H9 (cell line): ENCODE results near the gene LRRC53. TPM values are rescaled to one million over a fixed set of nuclear protein-coding genes. Genes with fewer than 3 reads are reported as not detected.

ENCODE experiments used
- DNase-seq: peaks from one replicate; pipeline ENCODE4 v3.0.0-alpha.2; 2017
- H2AFZ ChIP-seq: one replicate; pipeline ENCODE4 v1.6.1; 2013; ENCODE audit warnings: mild to moderate bottlenecking, low read length, control low read depth, moderate library complexity
- H2AK5ac ChIP-seq: 2 replicates; pipeline ENCODE4 v1.6.1; 2013; ENCODE audit warnings: low read length, control low read depth, mixed read lengths; ENCODE audit not compliant: insufficient read length
- H2BK120ac ChIP-seq: one replicate; pipeline ENCODE4 v1.6.1; 2013; ENCODE audit warnings: low read depth, mild to moderate bottlenecking, low read length, control low read depth, inconsistent platforms; ENCODE audit not compliant: poor library complexity, severe bottlenecking
- H2BK12ac ChIP-seq: 2 replicates; pipeline ENCODE4 v1.6.1; 2013; ENCODE audit warnings: low read length, control low read depth, mixed read lengths, low read depth; ENCODE audit not compliant: insufficient read length
- H2BK15ac ChIP-seq: 2 replicates; pipeline ENCODE4 v1.6.1; 2013; ENCODE audit warnings: low read depth, low read length, control low read depth
- H2BK20ac ChIP-seq: one replicate; pipeline ENCODE4 v1.6.1; 2013; ENCODE audit warnings: low read depth, mild to moderate bottlenecking, low read length, control low read depth, inconsistent platforms; ENCODE audit not compliant: poor library complexity, severe bottlenecking
- H2BK5ac ChIP-seq: 2 replicates; pipeline ENCODE4 v1.6.1; 2013; ENCODE audit warnings: low read length, control low read depth, mixed read lengths; ENCODE audit not compliant: insufficient read length
- H3K14ac ChIP-seq: 2 replicates; pipeline ENCODE4 v1.6.1; 2013; ENCODE audit warnings: low read length, control low read depth; ENCODE audit not compliant: insufficient read depth
- H3K18ac ChIP-seq: 2 replicates; pipeline ENCODE4 v1.6.1; 2013; ENCODE audit warnings: low read depth, mild to moderate bottlenecking, mixed read lengths, low read length, control low read depth; ENCODE audit not compliant: insufficient read length
- H3K23ac ChIP-seq: 2 replicates; pipeline ENCODE4 v1.6.1; 2013; ENCODE audit warnings: low read length, control low read depth, mixed read lengths, low read depth; ENCODE audit not compliant: insufficient read length
- H3K23me2 ChIP-seq: 2 replicates; pipeline ENCODE4 v1.6.1; 2013; ENCODE audit warnings: low read depth, mild to moderate bottlenecking, mixed read lengths, low read length, control low read depth; ENCODE audit not compliant: insufficient read length, poor library complexity, severe bottlenecking
- H3K27ac ChIP-seq: 2 replicates; pipeline ENCODE4 v1.5.1; 2013; ENCODE audit warnings: low read length, control low read depth, mixed read lengths, low read depth; ENCODE audit not compliant: insufficient read length
- H3K27me3 ChIP-seq: 2 replicates; pipeline ENCODE4 v1.6.1; 2013; ENCODE audit warnings: low read length, control low read depth, inconsistent platforms; ENCODE audit not compliant: insufficient read depth
- H3K4ac ChIP-seq: 2 replicates; pipeline ENCODE4 v1.6.1; 2013; ENCODE audit warnings: low read depth, mild to moderate bottlenecking, control low read depth, inconsistent platforms, low read length, moderate library complexity
- H3K4me1 ChIP-seq: 2 replicates; pipeline ENCODE4 v1.6.1; 2013; ENCODE audit warnings: low read length, control low read depth, inconsistent platforms; ENCODE audit not compliant: insufficient read depth
- H3K4me2 ChIP-seq: 2 replicates; pipeline ENCODE4 v1.6.1; 2013; ENCODE audit warnings: low read length, control low read depth, mixed read lengths; ENCODE audit not compliant: insufficient read length, insufficient read depth
- H3K56ac ChIP-seq: 2 replicates; pipeline ENCODE4 v1.6.1; 2013; ENCODE audit warnings: low read depth, mild to moderate bottlenecking, mixed read lengths, low read length, control low read depth; ENCODE audit not compliant: insufficient read length
- H3K79me1 ChIP-seq: 2 replicates; pipeline ENCODE4 v1.6.1; 2013; ENCODE audit warnings: low read depth, mild to moderate bottlenecking, moderate library complexity, low read length, control low read depth, inconsistent platforms; ENCODE audit not compliant: insufficient read depth, poor library complexity, severe bottlenecking
- H3K79me2 ChIP-seq: 2 replicates; pipeline ENCODE4 v1.6.1; 2013; ENCODE audit warnings: low read length, control low read depth, inconsistent platforms; ENCODE audit not compliant: insufficient read depth
- H3K9ac ChIP-seq: 2 replicates; pipeline ENCODE4 v1.6.1; 2013; ENCODE audit warnings: low read length, control low read depth, mixed read lengths; ENCODE audit not compliant: insufficient read length; ENCODE audit errors: extremely low read depth
- H3K9me3 ChIP-seq: one replicate; pipeline ENCODE4 v1.6.1; 2013; ENCODE audit warnings: low read depth, low read length, inconsistent platforms; ENCODE audit not compliant: control insufficient read depth
- H3T11ph ChIP-seq: one replicate; pipeline ENCODE4 v1.6.1; 2013; ENCODE audit warnings: mild to moderate bottlenecking, low read length, control low read depth, inconsistent platforms
- H4K20me1 ChIP-seq: one replicate; pipeline ENCODE4 v1.6.1; 2013; ENCODE audit not compliant: control insufficient read depth, insufficient read length, insufficient read depth
- H4K5ac ChIP-seq: 2 replicates; pipeline ENCODE4 v1.6.1; 2013; ENCODE audit warnings: low read depth, mild to moderate bottlenecking, mixed read lengths, low read length, control low read depth; ENCODE audit not compliant: insufficient read length
- H4K8ac ChIP-seq: replicated peaks from 2 replicates; pipeline ENCODE4 v1.6.1; 2013; ENCODE audit warnings: low read length, control low read depth, mixed read lengths, low read depth; ENCODE audit not compliant: insufficient read length
- H4K91ac ChIP-seq: 2 replicates; pipeline ENCODE4 v1.6.1; 2013; ENCODE audit warnings: low read depth, mild to moderate bottlenecking, moderate library complexity, mixed read lengths, low read length, control low read depth; ENCODE audit not compliant: insufficient read length
- H3K27ac Mint-ChIP-seq, 3 experiments: 2 replicates in 2 of 3; 3 replicates in 1 of 3; pipeline ENCODE4 v1.8.0; 2020 to 2021; ENCODE audit warnings: mixed read lengths in 3 of 3, mild to moderate bottlenecking in 1 of 3, moderate library complexity in 1 of 3
- H3K27me3 Mint-ChIP-seq: 2 replicates; pipeline ENCODE4 v1.8.0; 2021; ENCODE audit warnings: low read depth, mild to moderate bottlenecking, moderate library complexity, mixed read lengths
- H3K36me3 Mint-ChIP-seq, 3 experiments: 2 replicates in 2 of 3; 3 replicates in 1 of 3; pipeline ENCODE4 v1.8.0; 2020 to 2021; ENCODE audit warnings: low read depth in 3 of 3, mixed read lengths in 3 of 3; ENCODE audit not compliant: insufficient read depth in 1 of 3
- H3K4me1 Mint-ChIP-seq, 2 experiments: 2 replicates each; pipeline ENCODE4 v1.8.0; 2020; ENCODE audit warnings: mixed read lengths in 2 of 2
- H3K4me3 Mint-ChIP-seq, 2 experiments: 2 replicates in 1 of 2; 3 replicates in 1 of 2; pipeline ENCODE4 v1.8.0; 2020 to 2021; ENCODE audit warnings: mild to moderate bottlenecking in 2 of 2, mixed read lengths in 2 of 2, moderate library complexity in 1 of 2
- H3K9me3 Mint-ChIP-seq, 2 experiments: 2 replicates in 1 of 2; 3 replicates in 1 of 2; pipeline ENCODE4 v1.8.0; 2020; ENCODE audit warnings: mild to moderate bottlenecking in 2 of 2, mixed read lengths in 2 of 2, moderate library complexity in 1 of 2
- WGBS: extraction: QIAGEN DNeasy Blood & Tissue Kit; methylation state at CpG from one replicate; pipeline ENCODE4 v1.1.7; 2013; ENCODE audit warnings: missing lambda C conversion rate, low lambda C conversion rate, mixed read lengths; ENCODE audit not compliant: insufficient read length; ENCODE audit errors: extremely low coverage; 5-methylcytosine and 5-hydroxymethylcytosine counted together
- total RNA-seq: library from RNA; stranded (reverse); gene quantifications from 2 replicates; pipeline ENCODE4 v1.2.1, GENCODE V29; 2021
- TF ChIP-seq, protein P1 (sequence below): fragments of 200-600 bp; sonication (generic); conservative IDR thresholded peaks from 3 replicates; pipeline ENCODE4 v1.8.0; 2021; ENCODE audit warnings: antibody characterized with exemption, mild to moderate bottlenecking

Gene LRRC53
- total RNA-seq, 1 experiment from 2014 or later, result not detected

DNA sequence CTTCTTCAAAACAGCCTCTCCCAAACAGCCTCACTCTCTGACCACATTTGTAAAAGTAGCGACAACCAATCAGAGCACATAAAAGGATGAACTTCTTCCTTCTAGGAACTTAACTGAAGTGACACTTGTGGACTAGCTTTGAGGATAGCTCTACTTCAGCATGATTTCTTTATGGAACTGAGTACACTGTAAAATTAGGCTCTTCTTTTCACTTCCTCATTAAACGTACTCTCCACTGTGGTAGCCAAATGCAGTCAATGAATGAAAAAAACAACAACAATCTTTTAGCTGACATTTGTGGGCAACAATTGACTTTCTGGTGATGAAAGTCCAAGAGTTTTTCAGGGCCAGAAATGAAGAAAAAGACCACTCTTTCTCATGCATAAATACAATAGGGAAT is 9.6 kb downstream of the LRRC53 start:
- no peaks in the 10 kb centered on the region for H3K27me3 Mint-ChIP-seq
- no peaks in the 10 kb centered on the region for H4K20me1 ChIP-seq
- H3T11ph ChIP-seq, result no peak overlapping the region
- H3K4me1 ChIP-seq, result no peaks in the 10 kb centered on the region; the same call in 1 of the 2 replicates
- no CpG with 5 or more reads among the region's 2 CpGs for WGBS
- H2BK120ac ChIP-seq, result no peak overlapping the region
- no peak overlapping the region for H2BK5ac ChIP-seq
- no peak for DNase-seq
- H3K9me3 Mint-ChIP-seq, result no peaks in the 10 kb centered on the region
- H3K4me2 ChIP-seq, result no peak overlapping the region
- no peak overlapping the region for H3K9ac ChIP-seq
- TF ChIP-seq, protein P1, sequence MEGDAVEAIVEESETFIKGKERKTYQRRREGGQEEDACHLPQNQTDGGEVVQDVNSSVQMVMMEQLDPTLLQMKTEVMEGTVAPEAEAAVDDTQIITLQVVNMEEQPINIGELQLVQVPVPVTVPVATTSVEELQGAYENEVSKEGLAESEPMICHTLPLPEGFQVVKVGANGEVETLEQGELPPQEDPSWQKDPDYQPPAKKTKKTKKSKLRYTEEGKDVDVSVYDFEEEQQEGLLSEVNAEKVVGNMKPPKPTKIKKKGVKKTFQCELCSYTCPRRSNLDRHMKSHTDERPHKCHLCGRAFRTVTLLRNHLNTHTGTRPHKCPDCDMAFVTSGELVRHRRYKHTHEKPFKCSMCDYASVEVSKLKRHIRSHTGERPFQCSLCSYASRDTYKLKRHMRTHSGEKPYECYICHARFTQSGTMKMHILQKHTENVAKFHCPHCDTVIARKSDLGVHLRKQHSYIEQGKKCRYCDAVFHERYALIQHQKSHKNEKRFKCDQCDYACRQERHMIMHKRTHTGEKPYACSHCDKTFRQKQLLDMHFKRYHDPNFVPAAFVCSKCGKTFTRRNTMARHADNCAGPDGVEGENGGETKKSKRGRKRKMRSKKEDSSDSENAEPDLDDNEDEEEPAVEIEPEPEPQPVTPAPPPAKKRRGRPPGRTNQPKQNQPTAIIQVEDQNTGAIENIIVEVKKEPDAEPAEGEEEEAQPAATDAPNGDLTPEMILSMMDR, result no peak
- no peak overlapping the region for H2AK5ac ChIP-seq
- H2BK12ac ChIP-seq, result no peak overlapping the region
- H4K5ac ChIP-seq, result no peak overlapping the region
- no peak overlapping the region; a peak in 1 of 7 replicates for H3K27ac Mint-ChIP-seq
- no peaks in the 10 kb centered on the region for H3K23me2 ChIP-seq
- H3K23ac ChIP-seq, result no peak overlapping the region
- no peaks in the 10 kb centered on the region for H3K79me2 ChIP-seq
- H3K14ac ChIP-seq, result no peak overlapping the region
- no peak overlapping the region for H2BK15ac ChIP-seq
- no peaks in the 10 kb centered on the region for H3K9me3 ChIP-seq
- H3K4ac ChIP-seq, result no peak overlapping the region
- H3K56ac ChIP-seq, result no peak overlapping the region
- no peak overlapping the region for H4K91ac ChIP-seq
- H3K79me1 ChIP-seq, result no peaks in the 10 kb centered on the region
- no peak overlapping the region for H3K27ac ChIP-seq
- peaks cover 30 to 33% of the 10 kb centered on the region in 2 experiments for H3K4me1 Mint-ChIP-seq
- no peak overlapping the region for H2AFZ ChIP-seq
- H3K18ac ChIP-seq, result no peak overlapping the region
- no peak overlapping the region for H3K4me3 Mint-ChIP-seq
- no peak overlapping the region for H4K8ac ChIP-seq
- no peak overlapping the region for H2BK20ac ChIP-seq
- H3K36me3 Mint-ChIP-seq, result no peaks in the 10 kb centered on the region; a peak in 1 of 7 replicates
- no peaks in the 10 kb centered on the region for H3K27me3 ChIP-seq
